Thyroid gland (tissue), 4 donors: ENCODE results near the gene FHIT. TPM values are rescaled to one million over a fixed set of nuclear protein-coding genes. Genes with fewer than 3 reads are reported as not detected.

Experiments
- DNase-seq, 2 donors: peaks; one replicate each; pipeline ENCODE4 v3.0.0-alpha.2; 2019
- H3K27ac ChIP-seq, 3 donors: fragments of 200-600 bp; sonication (generic); 1 replicate in 2 of 3; 2 replicates in 1 of 3; pipeline ENCODE4 v1.5.1; 2016 to 2019; ENCODE audit warnings: mild to moderate bottlenecking in 1 of 3, moderate library complexity in 1 of 3
- H3K27me3 ChIP-seq: fragments of 200-600 bp; sonication (generic); one replicate; pipeline ENCODE4 v1.5.1; 2019
- H3K36me3 ChIP-seq, 2 donors: fragments of 200-600 bp; sonication (generic); one replicate each; pipeline ENCODE4 v1.5.1; 2016 to 2019
- H3K4me1 ChIP-seq, 2 donors: fragments of 200-600 bp; sonication (generic); one replicate each; pipeline ENCODE4 v1.5.1; 2017 to 2019
- H3K4me3 ChIP-seq, 3 donors: fragments of 200-600 bp; sonication (generic); replicated peaks in 1 of 3; 1 replicate in 2 of 3; 2 replicates in 1 of 3; pipeline ENCODE4 v1.5.1; 2016; ENCODE audit warnings: mild to moderate bottlenecking in 1 of 3
- H3K9me3 ChIP-seq: fragments of 200-600 bp; sonication (generic); one replicate; pipeline ENCODE4 v1.5.1; 2017
- CTCF ChIP-seq, 6 experiments: fragments of 200-600 bp in 3 of 6; fragments of 450-650 bp in 3 of 6; sonication (generic) in 3 of 6; IDR thresholded peaks; one replicate each; pipeline ENCODE4 v1.5.1; 2016 to 2019; ENCODE audit warnings: antibody characterized with exemption in 6 of 6, mild to moderate bottlenecking in 2 of 6, inconsistent platforms in 1 of 6, moderate library complexity in 1 of 6
- POLR2A ChIP-seq, 2 donors: fragments of 450-650 bp; IDR thresholded peaks; one replicate each; pipeline ENCODE4 v1.6.1; 2017; ENCODE audit warnings: antibody characterized with exemption in 2 of 2, mild to moderate bottlenecking in 2 of 2, moderate library complexity in 1 of 2
- WGBS, 2 donors: methylation state at CpG; one replicate each; pipeline ENCODE4 v1.1.5; 2017; 5-methylcytosine and 5-hydroxymethylcytosine counted together
- intact Hi-C: fragments of 100-400 bp; cut with DNase I; formaldehyde crosslinking; loops from one replicate; pipeline ENCODE4 v1.15.1; 2023
- total RNA-seq, 4 donors: library from RNA; depleted of rRNA; stranded (reverse); fragments of >200 nt; gene quantifications; one replicate each; pipeline ENCODE4 v1.2.3, GENCODE V29; 2016

Gene FHIT
- total RNA-seq, 4 donors from 2014 or later: 12.2 to 18.9 (median 16.2) TPM

- WGBS, 2 donors: 97 to 100% methylated on average over 2 of the region's 2 CpGs
- no peaks in the 10 kb centered on the region for H3K9me3 ChIP-seq
- no peak for TF ChIP-seq POLR2A (IDR thresholded peaks at IDR 0.05)
- TF ChIP-seq CTCF (IDR thresholded peaks at IDR 0.05): no peak
Observed at GRCh38 chr3:60158035-60158434, 1093.2 kb downstream of the FHIT start.

DNA sequence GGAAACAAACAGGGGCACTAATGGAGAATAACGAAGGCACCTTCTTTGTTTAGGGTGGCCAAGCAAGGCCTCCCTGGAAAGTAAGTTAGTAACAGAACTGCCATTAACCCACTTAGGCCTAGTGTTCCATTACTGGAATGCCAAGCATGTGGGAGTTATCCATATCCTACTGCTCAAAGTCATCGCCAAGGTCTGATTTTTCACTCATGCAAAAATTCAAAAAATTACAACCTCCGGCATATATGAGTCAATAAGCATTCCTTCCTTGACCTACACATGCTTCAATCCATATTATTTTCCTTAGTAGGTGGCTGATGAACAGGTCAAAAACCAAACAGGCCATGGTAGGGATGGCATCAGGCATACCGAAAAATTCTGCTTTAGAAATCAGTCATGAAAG, 1097.2 kb downstream of the FHIT start:
- H3K27ac ChIP-seq: no peak overlapping the region
- H3K9me3 ChIP-seq: no peaks in the 10 kb centered on the region

More at GRCh38 chr3:60158035-60158434, 1093.2 kb downstream of the FHIT start:
- H3K36me3 ChIP-seq: no peaks in the 10 kb centered on the region
- H3K4me3 ChIP-seq: no peak overlapping the region
- H3K27me3 ChIP-seq: no peaks in the 10 kb centered on the region
- H3K27ac ChIP-seq: no peak overlapping the region
- H3K4me1 ChIP-seq: no peaks in the 10 kb centered on the region
- intact Hi-C loops: no loop called here
- no peak for DNase-seq

DNA sequence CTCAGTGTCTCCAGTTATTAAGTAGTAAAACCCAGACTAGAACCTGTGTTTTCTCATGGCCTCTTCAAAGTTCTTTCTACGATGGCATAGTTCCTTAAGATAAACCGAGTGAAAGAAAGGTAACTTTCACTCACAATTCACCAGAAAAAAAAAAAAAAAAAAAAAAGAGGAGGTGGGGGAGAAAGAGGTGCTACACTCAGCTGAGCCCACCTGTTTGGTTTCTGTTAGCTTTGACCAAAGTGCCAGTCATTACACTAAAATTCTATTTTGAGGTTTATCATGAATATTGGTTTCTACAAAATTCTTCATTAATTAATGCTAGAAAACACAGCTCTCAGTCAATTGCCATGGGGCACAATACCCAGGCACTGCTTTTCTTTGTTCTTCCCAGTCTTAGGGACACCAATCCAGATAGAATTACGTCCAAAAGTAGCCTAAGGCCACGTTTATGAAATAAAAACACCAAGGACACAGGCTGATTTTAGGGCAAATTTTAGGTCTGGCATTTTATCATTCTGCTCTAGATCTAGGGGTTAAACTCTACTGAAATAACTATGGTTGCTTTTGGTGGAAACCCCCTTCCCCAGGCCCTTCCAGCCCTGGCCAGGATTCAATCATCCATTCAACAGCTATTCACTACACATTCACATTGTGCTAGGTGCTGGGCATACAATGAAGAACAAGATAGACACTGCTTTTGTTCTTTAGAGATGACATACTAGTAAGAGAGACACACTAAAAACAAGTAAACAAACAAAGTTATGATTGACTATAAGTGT, 1097.8 kb downstream of the FHIT start:
- no peaks in the 10 kb centered on the region for H3K4me1 ChIP-seq
- H3K9me3 ChIP-seq: no peaks in the 10 kb centered on the region
- no peaks in the 10 kb centered on the region for H3K36me3 ChIP-seq
- WGBS, 2 donors: 48 to 85% methylated on average over 4 of the region's 4 CpGs
- H3K27ac ChIP-seq: no peak overlapping the region
- no peak overlapping the region for H3K4me3 ChIP-seq
- H3K27me3 ChIP-seq: no peaks in the 10 kb centered on the region
- DNase-seq: no peak
- intact Hi-C loops: no loop called here
- TF ChIP-seq CTCF (IDR thresholded peaks at IDR 0.05): no peak
- TF ChIP-seq POLR2A (IDR thresholded peaks at IDR 0.05): no peak

More for the DNA sequence above, 1097.2 kb downstream of the FHIT start:
- Histone ChIP-seq H3K36me3 (no peaks in the 10 kb centered on the region), H3K4me3 (no peak overlapping the region), H3K27me3 (no peaks in the 10 kb centered on the region), H3K4me1 (no peaks in the 10 kb centered on the region)
- WGBS, 2 donors: 94 to 95% methylated on average over 4 of the region's 4 CpGs
- no peak for DNase-seq
- intact Hi-C loops: no loop called here
- no peak for TF ChIP-seq POLR2A (IDR thresholded peaks at IDR 0.05)
- TF ChIP-seq CTCF (IDR thresholded peaks at IDR 0.05): no peak

DNA sequence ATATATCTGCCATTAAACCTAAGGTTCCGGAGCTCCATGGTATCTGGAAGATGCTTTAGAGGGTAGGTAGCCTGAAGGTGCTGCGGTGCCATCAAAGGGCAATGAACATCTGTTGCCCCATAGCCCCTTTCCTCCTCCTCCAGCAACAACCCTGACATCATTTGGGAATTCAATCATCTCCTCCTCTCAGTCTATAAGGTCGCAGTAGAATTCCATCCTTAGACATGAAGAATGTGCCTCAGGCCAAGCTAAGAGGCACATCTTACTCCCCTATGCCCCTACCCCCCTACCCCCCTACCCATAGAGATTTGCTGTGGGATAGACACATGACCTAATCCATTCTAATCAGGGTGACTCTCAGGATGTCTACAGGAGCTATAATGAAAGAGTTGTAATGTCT, 1101.8 kb downstream of the FHIT start:
- intact Hi-C loops: no loop called here
- no peaks in the 10 kb centered on the region for H3K36me3 ChIP-seq
- no peaks in the 10 kb centered on the region for H3K27me3 ChIP-seq
- H3K4me1 ChIP-seq: no peaks in the 10 kb centered on the region
- WGBS, 2 donors: 95 to 99% methylated on average over 3 of the region's 3 CpGs
- no peak overlapping the region for H3K4me3 ChIP-seq
- no peak for TF ChIP-seq POLR2A (IDR thresholded peaks at IDR 0.05)
- TF ChIP-seq CTCF (IDR thresholded peaks at IDR 0.05): no peak
- H3K27ac ChIP-seq: no peak overlapping the region
- no peak for DNase-seq
- no peaks in the 10 kb centered on the region for H3K9me3 ChIP-seq

DNA sequence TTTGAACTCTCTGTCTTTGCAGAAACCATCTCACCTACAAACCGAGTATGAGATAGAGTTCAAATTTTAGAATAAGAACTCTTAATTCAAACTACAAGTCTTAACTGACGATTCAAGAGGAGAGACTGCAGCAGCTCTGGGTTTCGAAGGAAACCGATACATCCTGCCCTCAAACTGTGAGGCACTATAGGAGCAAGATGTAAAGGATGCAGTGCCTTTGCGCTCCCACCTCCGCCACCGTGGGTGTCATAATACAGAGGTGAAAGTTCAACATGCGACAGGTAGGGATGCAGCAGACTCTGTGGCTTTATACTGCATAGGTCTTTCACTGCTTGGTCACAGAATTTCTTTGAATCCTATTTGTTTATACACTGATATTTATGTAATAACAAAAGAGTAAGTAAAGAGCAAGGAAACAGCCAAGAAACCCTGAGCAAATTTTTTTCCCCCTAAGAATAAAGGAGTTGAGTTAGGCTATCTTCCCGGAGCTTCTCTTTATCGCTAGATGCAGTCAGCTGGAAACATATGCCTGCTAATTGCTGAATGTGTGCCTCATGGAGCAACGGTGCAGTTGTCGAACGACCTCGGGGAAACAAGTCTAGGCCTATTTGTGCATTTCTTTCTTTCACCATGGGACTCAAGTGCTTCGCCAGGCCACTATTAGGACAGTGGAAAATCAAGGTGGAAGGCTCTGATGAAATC, 1103.9 kb downstream of the FHIT start:
- no peak for DNase-seq
- 81 to 83% methylated on average over 15 of the region's 15 CpGs for WGBS, 2 donors

More for the DNA sequence above, 1103.9 kb downstream of the FHIT start:
- H3K27me3 ChIP-seq: no peaks in the 10 kb centered on the region
- H3K4me3 ChIP-seq: no peak overlapping the region
- intact Hi-C loops: no loop called here
- H3K4me1 ChIP-seq: no peaks in the 10 kb centered on the region
- no peak overlapping the region for H3K27ac ChIP-seq
- no peak for TF ChIP-seq CTCF (IDR thresholded peaks at IDR 0.05)
- no peak for TF ChIP-seq POLR2A (IDR thresholded peaks at IDR 0.05)
- H3K9me3 ChIP-seq: no peaks in the 10 kb centered on the region
- H3K36me3 ChIP-seq: no peaks in the 10 kb centered on the region
